ENCODE data around the gene ANKRD34C.
"Not testable (repeated sequence)": the region's sequence is repeated elsewhere in the genome, so short reads cannot be mapped to it uniquely, and the experiment has no call there.

The ANKRD34C gene

GRCh38 chr15:79310985-79311900 lies 28.7 kb downstream of the ANKRD34C start, which contains the start of gene TMED3:
TSS of gene TMED3 (plus strand) at chr15:79311112. CDS start at chr15:79311250, 138 bp downstream.
- DNase-seq (ENCODE audit: low spot score), result peak; percentile 80

GRCh38 chr15:79311901-79312553 lies 29.5 kb downstream of the ANKRD34C start:
- DNase-seq (ENCODE audit: low spot score), result no peak

GRCh38 chr15:79314186-79314585 lies 31.7 kb downstream of the ANKRD34C start:
- no peak for DNase-seq (ENCODE audit: low spot score)

GRCh38 chr15:79314811-79315210 lies 32.3 kb downstream of the ANKRD34C start:
- no peak for DNase-seq (ENCODE audit: low spot score)

GRCh38 chr15:79315623-79316328 lies 33.3 kb downstream of the ANKRD34C start:
- no peak for DNase-seq (ENCODE audit: low spot score)

GRCh38 chr15:79316864-79317263 lies 34.3 kb downstream of the ANKRD34C start:
- no peak for DNase-seq (ENCODE audit: low spot score)

GRCh38 chr15:79319973-79320372 lies 37.5 kb downstream of the ANKRD34C start:
- DNase-seq (ENCODE audit: low spot score), result not testable (repeated sequence)

GRCh38 chr15:79321876-79322275 lies 39.4 kb downstream of the ANKRD34C start:
- no peak for DNase-seq (ENCODE audit: low spot score)

- no peak for DNase-seq (ENCODE audit: low spot score)
These were observed 39.8 kb downstream of the ANKRD34C start for GRCh38 chr15:79322306-79322705.

GRCh38 chr15:79322945-79323344 lies 40.4 kb downstream of the ANKRD34C start:
- DNase-seq (ENCODE audit: low spot score), result no peak

- no peak for DNase-seq (ENCODE audit: low spot score)
These were observed 46.7 kb downstream of the ANKRD34C start for GRCh38 chr15:79329171-79329611.
